ENCODE data around the gene ZKSCAN3.
"Not testable (repeated sequence)": the region's sequence is repeated elsewhere in the genome, so short reads cannot be mapped to it uniquely, and the experiment has no call there.

The ZKSCAN3 gene

GRCh38 chr6:28400122-28400451 is 50.3 kb downstream of the ZKSCAN3 start:
- Histone ChIP-seq H3K9me3 (ENCODE audit: control insufficient read depth, insufficient read depth, low read depth, low read length) (no peaks in the 10 kb centered on the region), H3K4me3 (ENCODE audit: low read depth, low read length) (peak overlapping the region; percentile 94), H3K36me3 (ENCODE audit: control insufficient read depth, insufficient read depth, low read length) (peaks cover 27% of the 10 kb centered on the region), H3K27me3 (ENCODE audit: control insufficient read depth, insufficient read depth, low read length) (peaks cover 20% of the 10 kb centered on the region), H3K4me1 (ENCODE audit: control insufficient read depth, insufficient read depth, low read length) (peaks cover 18% of the 10 kb centered on the region), H3K27ac (ENCODE audit: low read depth, low read length) (peak overlapping the region; percentile 90; the same call in 1 of the 2 replicates), H3K9ac (ENCODE audit: low read length) (peak overlapping the region; percentile 99)

GRCh38 chr6:28401172-28401571 is 51.4 kb downstream of the ZKSCAN3 start:
- peaks cover 20% of the 10 kb centered on the region for H3K27me3 ChIP-seq (ENCODE audit: control insufficient read depth, insufficient read depth, low read length)
- no peak overlapping the region for H3K27ac ChIP-seq (ENCODE audit: low read depth, low read length)
- no peaks in the 10 kb centered on the region for H3K9me3 ChIP-seq (ENCODE audit: control insufficient read depth, insufficient read depth, low read depth, low read length)
- peaks cover 22% of the 10 kb centered on the region for H3K36me3 ChIP-seq (ENCODE audit: control insufficient read depth, insufficient read depth, low read length)
- no peak overlapping the region for H3K4me3 ChIP-seq (ENCODE audit: low read depth, low read length)
- peaks cover 18% of the 10 kb centered on the region for H3K4me1 ChIP-seq (ENCODE audit: control insufficient read depth, insufficient read depth, low read length)
- no peak overlapping the region for H3K9ac ChIP-seq (ENCODE audit: low read length)

GRCh38 chr6:28402197-28402596 is 52.5 kb downstream of the ZKSCAN3 start:
- no peak overlapping the region for H3K27ac ChIP-seq (ENCODE audit: low read depth, low read length)

GRCh38 chr6:28403923-28404322 is 54.2 kb downstream of the ZKSCAN3 start:
- not testable (repeated sequence) for H3K9me3 ChIP-seq (ENCODE audit: control insufficient read depth, insufficient read depth, low read depth, low read length); H3K4me1 ChIP-seq (ENCODE audit: control insufficient read depth, insufficient read depth, low read length); H3K9ac ChIP-seq (ENCODE audit: low read length); H3K36me3 ChIP-seq (ENCODE audit: control insufficient read depth, insufficient read depth, low read length); H3K27ac ChIP-seq (ENCODE audit: low read depth, low read length); H3K4me3 ChIP-seq (ENCODE audit: low read depth, low read length)
- H3K27me3 ChIP-seq (ENCODE audit: control insufficient read depth, insufficient read depth, low read length) = peaks cover 20% of the 10 kb centered on the region

More at GRCh38 chr6:28402197-28402596, 52.5 kb downstream of the ZKSCAN3 start:
- no peak overlapping the region for H3K4me3 ChIP-seq (ENCODE audit: low read depth, low read length)
- peaks cover 14% of the 10 kb centered on the region for H3K4me1 ChIP-seq (ENCODE audit: control insufficient read depth, insufficient read depth, low read length)
- H3K27me3 ChIP-seq (ENCODE audit: control insufficient read depth, insufficient read depth, low read length) = peaks cover 20% of the 10 kb centered on the region
- H3K36me3 ChIP-seq (ENCODE audit: control insufficient read depth, insufficient read depth, low read length) = peaks cover 12% of the 10 kb centered on the region
- no peak overlapping the region for H3K9ac ChIP-seq (ENCODE audit: low read length)
- no peaks in the 10 kb centered on the region for H3K9me3 ChIP-seq (ENCODE audit: control insufficient read depth, insufficient read depth, low read depth, low read length)

GRCh38 chr6:28407401-28407800 is 57.7 kb downstream of the ZKSCAN3 start:
- no peak overlapping the region for H3K9ac ChIP-seq (ENCODE audit: low read length)
- H3K4me1 ChIP-seq (ENCODE audit: control insufficient read depth, insufficient read depth, low read length) = no peaks in the 10 kb centered on the region
- peaks cover 3% of the 10 kb centered on the region; the same call in 1 of the 2 replicates for H3K27me3 ChIP-seq (ENCODE audit: control insufficient read depth, insufficient read depth, low read length)
- H3K9me3 ChIP-seq (ENCODE audit: control insufficient read depth, insufficient read depth, low read depth, low read length) = no peaks in the 10 kb centered on the region
- H3K27ac ChIP-seq (ENCODE audit: low read depth, low read length) = no peak overlapping the region
- H3K36me3 ChIP-seq (ENCODE audit: control insufficient read depth, insufficient read depth, low read length) = no peaks in the 10 kb centered on the region
- H3K4me3 ChIP-seq (ENCODE audit: low read depth, low read length) = no peak overlapping the region

- no peak overlapping the region for H3K27ac ChIP-seq (ENCODE audit: low read depth, low read length)
- no peaks in the 10 kb centered on the region for H3K4me1 ChIP-seq (ENCODE audit: control insufficient read depth, insufficient read depth, low read length)
- no peaks in the 10 kb centered on the region for H3K27me3 ChIP-seq (ENCODE audit: control insufficient read depth, insufficient read depth, low read length)
- no peaks in the 10 kb centered on the region for H3K36me3 ChIP-seq (ENCODE audit: control insufficient read depth, insufficient read depth, low read length)
- no peaks in the 10 kb centered on the region for H3K9me3 ChIP-seq (ENCODE audit: control insufficient read depth, insufficient read depth, low read depth, low read length)
- H3K9ac ChIP-seq (ENCODE audit: low read length) = no peak overlapping the region
- no peak overlapping the region for H3K4me3 ChIP-seq (ENCODE audit: low read depth, low read length)
Observed at GRCh38 chr6:28408076-28408802, 58.5 kb downstream of the ZKSCAN3 start.

- Histone ChIP-seq H3K36me3 (ENCODE audit: control insufficient read depth, insufficient read depth, low read length) (no peaks in the 10 kb centered on the region), H3K27ac (ENCODE audit: low read depth, low read length) (no peak overlapping the region), H3K4me1 (ENCODE audit: control insufficient read depth, insufficient read depth, low read length) (no peaks in the 10 kb centered on the region), H3K27me3 (ENCODE audit: control insufficient read depth, insufficient read depth, low read length) (no peaks in the 10 kb centered on the region), H3K4me3 (ENCODE audit: low read depth, low read length) (no peak overlapping the region), H3K9ac (ENCODE audit: low read length) (no peak overlapping the region), H3K9me3 (ENCODE audit: control insufficient read depth, insufficient read depth, low read depth, low read length) (no peaks in the 10 kb centered on the region)
Observed at GRCh38 chr6:28410767-28411166, 61.0 kb downstream of the ZKSCAN3 start.

GRCh38 chr6:28413681-28414080 is 63.9 kb downstream of the ZKSCAN3 start:
- H3K9me3 ChIP-seq (ENCODE audit: control insufficient read depth, insufficient read depth, low read depth, low read length) = no peaks in the 10 kb centered on the region
- no peaks in the 10 kb centered on the region for H3K27me3 ChIP-seq (ENCODE audit: control insufficient read depth, insufficient read depth, low read length)
- H3K27ac ChIP-seq (ENCODE audit: low read depth, low read length) = no peak overlapping the region
- no peak overlapping the region for H3K4me3 ChIP-seq (ENCODE audit: low read depth, low read length)
- H3K9ac ChIP-seq (ENCODE audit: low read length) = no peak overlapping the region
- no peaks in the 10 kb centered on the region for H3K4me1 ChIP-seq (ENCODE audit: control insufficient read depth, insufficient read depth, low read length)
- no peaks in the 10 kb centered on the region for H3K36me3 ChIP-seq (ENCODE audit: control insufficient read depth, insufficient read depth, low read length)

Data from HUES6 (cell line).